WTC11 (cell line): ENCODE data around the gene TMEM266. TPM values are rescaled to one million over a fixed set of nuclear protein-coding genes. Genes with fewer than 3 reads are reported as not detected.

Experiments used
- ATAC-seq: fragments of 200-7000 bp; cut with Tn5 transposase; 2 replicates; pipeline ENCODE4 v1.10.0; 2021; ENCODE audit warnings: mild to moderate bottlenecking, moderate library complexity
- CTCF ChIA-PET: fragments of 300-600 bp; sonication (Branson Sonifier 250); formaldehyde crosslinking; loops from one replicate; lab custom pipeline; 2021; ENCODE audit warnings: antibody characterized with exemption; lab: Charles Lee
- POLR2A ChIA-PET: fragments of 350-600 bp; sonication (Branson Sonifier 250); formaldehyde crosslinking; loops from one replicate; lab custom pipeline; 2021; ENCODE audit warnings: antibody characterized with exemption; lab: Charles Lee
- DNase-seq: peaks from one replicate; pipeline ENCODE4 v3.0.0; 2021; ENCODE audit warnings: low spot score
- H3K27ac Mint-ChIP-seq: 2 replicates; pipeline ENCODE4 v1.8.0; 2021; ENCODE audit warnings: mixed read lengths
- H3K27me3 Mint-ChIP-seq: 2 replicates; pipeline ENCODE4 v1.8.0; 2021; ENCODE audit warnings: low read depth, mild to moderate bottlenecking, moderate library complexity, mixed read lengths
- H3K36me3 Mint-ChIP-seq: 2 replicates; pipeline ENCODE4 v1.8.0; 2021; ENCODE audit warnings: mixed read lengths
- H3K4me1 Mint-ChIP-seq: 2 replicates; pipeline ENCODE4 v1.8.0; 2022; ENCODE audit warnings: mixed read lengths
- H3K4me3 Mint-ChIP-seq: 2 replicates; pipeline ENCODE4 v1.8.0; 2021; ENCODE audit warnings: mild to moderate bottlenecking, moderate library complexity, mixed read lengths
- H3K9me3 Mint-ChIP-seq: 2 replicates; pipeline ENCODE4 v1.8.0; 2021; ENCODE audit warnings: mixed read lengths
- ELF4 ChIP-seq: sonication (generic); formaldehyde crosslinking; IDR thresholded peaks from 2 replicates; pipeline ENCODE4 v1.8.1; 2022; ENCODE audit warnings: low read depth, mild to moderate bottlenecking, moderate library complexity, missing genetic modification reagents
- EMX1 ChIP-seq: fragments of 250-450 bp; sonication (Bioruptor Pico); IDR thresholded peaks from 2 replicates; pipeline ENCODE4 v1.8.0; 2021; ENCODE audit warnings: mild to moderate bottlenecking
- FOXK1 ChIP-seq: sonication (generic); formaldehyde crosslinking; IDR thresholded peaks from 2 replicates; pipeline ENCODE4 v1.8.0; 2022; ENCODE audit warnings: mild to moderate bottlenecking, moderate library complexity, missing genetic modification reagents
- GRHL2 ChIP-seq: fragments of 250-450 bp; sonication (Bioruptor Pico); IDR thresholded peaks from 2 replicates; pipeline ENCODE4 v1.8.0; 2022; ENCODE audit warnings: mild to moderate bottlenecking, moderate library complexity; ENCODE audit not compliant: insufficient replicate concordance, severe bottlenecking
- GTF2I ChIP-seq: fragments of 250-450 bp; sonication (Bioruptor Pico); conservative IDR thresholded peaks from 2 replicates; pipeline ENCODE4 v1.4.0; 2021; ENCODE audit warnings: mild to moderate bottlenecking
- JUN ChIP-seq: sonication (generic); formaldehyde crosslinking; IDR thresholded peaks from 2 replicates; pipeline ENCODE4 v1.8.0; 2023; ENCODE audit warnings: mild to moderate bottlenecking, missing genetic modification reagents
- NFATC4 ChIP-seq: fragments of 250-450 bp; sonication (Bioruptor Pico); IDR thresholded peaks from 2 replicates; pipeline ENCODE4 v1.9.0; 2021; ENCODE audit warnings: mild to moderate bottlenecking
- SMAD3 ChIP-seq: sonication (generic); formaldehyde crosslinking; IDR thresholded peaks from 2 replicates; pipeline ENCODE4 v1.8.0; 2022; ENCODE audit warnings: missing genetic modification reagents, mild to moderate bottlenecking, borderline replicate concordance
- SP1 ChIP-seq: sonication (generic); formaldehyde crosslinking; conservative IDR thresholded peaks from 2 replicates; pipeline ENCODE4 v1.8.1; 2022; ENCODE audit warnings: missing genetic modification reagents
- TCF7 ChIP-seq: sonication (generic); formaldehyde crosslinking; IDR thresholded peaks from 2 replicates; pipeline ENCODE4 v1.8.0; 2022; ENCODE audit warnings: mild to moderate bottlenecking, low read depth, missing genetic modification reagents, moderate library complexity
- TP53 ChIP-seq: sonication (generic); formaldehyde crosslinking; IDR thresholded peaks from 2 replicates; pipeline ENCODE4 v1.8.1; 2023; ENCODE audit warnings: mild to moderate bottlenecking, missing genetic modification reagents
- ZBTB21 ChIP-seq: sonication (generic); formaldehyde crosslinking; IDR thresholded peaks from 2 replicates; pipeline ENCODE4 v1.8.1; 2023; ENCODE audit warnings: mild to moderate bottlenecking, missing genetic modification reagents, borderline replicate concordance
- ZNF263 ChIP-seq: sonication (generic); formaldehyde crosslinking; IDR thresholded peaks from 2 replicates; pipeline ENCODE4 v1.8.1; 2022; ENCODE audit warnings: low read depth, mild to moderate bottlenecking, moderate library complexity, missing genetic modification reagents
- ZNF396 ChIP-seq: fragments of 250-450 bp; sonication (Bioruptor Pico); IDR thresholded peaks from 2 replicates; pipeline ENCODE4 v1.8.0; 2021; ENCODE audit warnings: mild to moderate bottlenecking, moderate library complexity, borderline replicate concordance
- ZNF423 ChIP-seq: fragments of 250-450 bp; sonication (Bioruptor Pico); IDR thresholded peaks from 2 replicates; pipeline ENCODE4 v2.1.2; 2022; ENCODE audit warnings: mild to moderate bottlenecking, moderate library complexity
- total RNA-seq: library from RNA; stranded (reverse); gene quantifications from 3 replicates; pipeline ENCODE4 v1.2.3, GENCODE V29; 2021
- TF ChIP-seq, protein P1 (sequence below): sonication (generic); formaldehyde crosslinking; IDR thresholded peaks from 2 replicates; pipeline ENCODE4 v1.8.0; 2023; ENCODE audit warnings: mild to moderate bottlenecking, missing genetic modification reagents
- TF ChIP-seq, protein P2 (sequence below): sonication (generic); formaldehyde crosslinking; IDR thresholded peaks from 2 replicates; pipeline ENCODE4 v1.8.0; 2022; ENCODE audit warnings: mild to moderate bottlenecking, missing genetic modification reagents
- TF ChIP-seq, protein P3 (sequence below): fragments of 250-450 bp; sonication (Bioruptor Pico); IDR thresholded peaks from 2 replicates; pipeline ENCODE4 v1.8.0; 2021; ENCODE audit warnings: mild to moderate bottlenecking
- TF ChIP-seq, protein P4 (sequence below): sonication (generic); formaldehyde crosslinking; IDR thresholded peaks from 2 replicates; pipeline ENCODE4 v1.8.1; 2022; ENCODE audit warnings: low read depth, missing genetic modification reagents, borderline replicate concordance
- TF ChIP-seq, protein P5 (sequence below): sonication (generic); formaldehyde crosslinking; IDR thresholded peaks from 2 replicates; pipeline ENCODE4 v1.8.1; 2022; ENCODE audit warnings: missing genetic modification reagents, borderline replicate concordance
- TF ChIP-seq, protein P6 (sequence below): sonication (generic); formaldehyde crosslinking; IDR thresholded peaks from 2 replicates; pipeline ENCODE4 v1.8.1; 2023; ENCODE audit warnings: mild to moderate bottlenecking, missing genetic modification reagents, moderate library complexity
- TF ChIP-seq, protein P7 (sequence below): sonication (generic); formaldehyde crosslinking; conservative IDR thresholded peaks from 2 replicates; pipeline ENCODE4 v1.8.1; 2023; ENCODE audit warnings: mild to moderate bottlenecking, low read depth, missing genetic modification reagents, moderate library complexity

Gene TMEM266
- total RNA-seq, 1 experiment from 2014 or later: 8.6 TPM

DNA sequence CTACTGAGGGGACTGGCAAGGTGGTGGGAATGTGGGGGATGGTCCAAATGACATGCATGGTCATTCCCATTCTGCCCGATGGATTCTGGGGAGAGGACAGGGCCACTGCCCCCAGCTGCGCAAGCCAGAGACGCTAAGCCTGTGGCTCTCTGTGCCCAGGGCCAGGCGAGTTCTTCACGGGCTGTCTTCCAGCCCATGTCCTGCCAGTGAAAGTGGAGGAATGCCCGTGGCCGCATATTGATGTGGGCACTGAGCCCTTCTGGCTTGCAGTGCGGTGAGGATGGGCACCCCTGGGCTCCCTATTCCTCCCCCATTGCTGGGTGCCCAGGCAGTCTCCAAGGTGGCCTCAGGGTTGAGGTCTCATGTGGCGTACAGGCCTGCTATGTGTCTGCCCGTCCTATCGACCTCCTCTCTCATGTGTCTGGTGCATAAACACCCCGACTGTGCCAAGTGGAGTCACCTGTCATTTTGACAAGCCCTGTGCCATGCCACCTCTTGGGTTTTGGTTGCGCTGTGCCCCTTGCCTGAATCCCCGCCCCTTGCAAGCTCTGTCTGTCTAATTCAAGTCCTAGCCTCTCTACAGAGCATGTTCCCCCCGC lies 116.8 kb downstream of the TMEM266 start:
- H3K36me3 Mint-ChIP-seq: no peaks in the 10 kb centered on the region
- CTCF ChIA-PET: interaction anchor here (0.8 kb wide), 1 partner anchor 9 kb away, joined by 3 read pairs; no protein-coding TSS in a partner anchor
- DNase-seq (no peak), ATAC-seq (no peak)
- POLR2A ChIA-PET: no interaction called here
- no peak overlapping the region for H3K4me3 Mint-ChIP-seq
- peaks cover 5% of the 10 kb centered on the region; the same call in 1 of the 2 replicates for H3K9me3 Mint-ChIP-seq
- TF ChIP-seq ZBTB21 (CRISPR knock-in tag) (no peak), GRHL2 (CRISPR knock-in tag) (no peak), TCF7 (no peak), FOXK1 (CRISPR knock-in tag) (no peak), EMX1 (no peak), ELF4 (CRISPR knock-in tag) (no peak)
- TF ChIP-seq, protein P1, sequence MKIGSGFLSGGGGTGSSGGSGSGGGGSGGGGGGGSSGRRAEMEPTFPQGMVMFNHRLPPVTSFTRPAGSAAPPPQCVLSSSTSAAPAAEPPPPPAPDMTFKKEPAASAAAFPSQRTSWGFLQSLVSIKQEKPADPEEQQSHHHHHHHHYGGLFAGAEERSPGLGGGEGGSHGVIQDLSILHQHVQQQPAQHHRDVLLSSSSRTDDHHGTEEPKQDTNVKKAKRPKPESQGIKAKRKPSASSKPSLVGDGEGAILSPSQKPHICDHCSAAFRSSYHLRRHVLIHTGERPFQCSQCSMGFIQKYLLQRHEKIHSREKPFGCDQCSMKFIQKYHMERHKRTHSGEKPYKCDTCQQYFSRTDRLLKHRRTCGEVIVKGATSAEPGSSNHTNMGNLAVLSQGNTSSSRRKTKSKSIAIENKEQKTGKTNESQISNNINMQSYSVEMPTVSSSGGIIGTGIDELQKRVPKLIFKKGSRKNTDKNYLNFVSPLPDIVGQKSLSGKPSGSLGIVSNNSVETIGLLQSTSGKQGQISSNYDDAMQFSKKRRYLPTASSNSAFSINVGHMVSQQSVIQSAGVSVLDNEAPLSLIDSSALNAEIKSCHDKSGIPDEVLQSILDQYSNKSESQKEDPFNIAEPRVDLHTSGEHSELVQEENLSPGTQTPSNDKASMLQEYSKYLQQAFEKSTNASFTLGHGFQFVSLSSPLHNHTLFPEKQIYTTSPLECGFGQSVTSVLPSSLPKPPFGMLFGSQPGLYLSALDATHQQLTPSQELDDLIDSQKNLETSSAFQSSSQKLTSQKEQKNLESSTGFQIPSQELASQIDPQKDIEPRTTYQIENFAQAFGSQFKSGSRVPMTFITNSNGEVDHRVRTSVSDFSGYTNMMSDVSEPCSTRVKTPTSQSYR (CRISPR knock-in tag): no peak
- TF ChIP-seq, protein P2, sequence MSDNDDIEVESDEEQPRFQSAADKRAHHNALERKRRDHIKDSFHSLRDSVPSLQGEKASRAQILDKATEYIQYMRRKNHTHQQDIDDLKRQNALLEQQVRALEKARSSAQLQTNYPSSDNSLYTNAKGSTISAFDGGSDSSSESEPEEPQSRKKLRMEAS (CRISPR knock-in tag): no peak
- TF ChIP-seq, protein P3, sequence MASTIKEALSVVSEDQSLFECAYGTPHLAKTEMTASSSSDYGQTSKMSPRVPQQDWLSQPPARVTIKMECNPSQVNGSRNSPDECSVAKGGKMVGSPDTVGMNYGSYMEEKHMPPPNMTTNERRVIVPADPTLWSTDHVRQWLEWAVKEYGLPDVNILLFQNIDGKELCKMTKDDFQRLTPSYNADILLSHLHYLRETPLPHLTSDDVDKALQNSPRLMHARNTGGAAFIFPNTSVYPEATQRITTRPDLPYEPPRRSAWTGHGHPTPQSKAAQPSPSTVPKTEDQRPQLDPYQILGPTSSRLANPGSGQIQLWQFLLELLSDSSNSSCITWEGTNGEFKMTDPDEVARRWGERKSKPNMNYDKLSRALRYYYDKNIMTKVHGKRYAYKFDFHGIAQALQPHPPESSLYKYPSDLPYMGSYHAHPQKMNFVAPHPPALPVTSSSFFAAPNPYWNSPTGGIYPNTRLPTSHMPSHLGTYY (CRISPR knock-in tag): no peak
- TF ChIP-seq, protein P4, sequence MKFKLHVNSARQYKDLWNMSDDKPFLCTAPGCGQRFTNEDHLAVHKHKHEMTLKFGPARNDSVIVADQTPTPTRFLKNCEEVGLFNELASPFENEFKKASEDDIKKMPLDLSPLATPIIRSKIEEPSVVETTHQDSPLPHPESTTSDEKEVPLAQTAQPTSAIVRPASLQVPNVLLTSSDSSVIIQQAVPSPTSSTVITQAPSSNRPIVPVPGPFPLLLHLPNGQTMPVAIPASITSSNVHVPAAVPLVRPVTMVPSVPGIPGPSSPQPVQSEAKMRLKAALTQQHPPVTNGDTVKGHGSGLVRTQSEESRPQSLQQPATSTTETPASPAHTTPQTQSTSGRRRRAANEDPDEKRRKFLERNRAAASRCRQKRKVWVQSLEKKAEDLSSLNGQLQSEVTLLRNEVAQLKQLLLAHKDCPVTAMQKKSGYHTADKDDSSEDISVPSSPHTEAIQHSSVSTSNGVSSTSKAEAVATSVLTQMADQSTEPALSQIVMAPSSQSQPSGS: no peak
- TF ChIP-seq, protein P5, sequence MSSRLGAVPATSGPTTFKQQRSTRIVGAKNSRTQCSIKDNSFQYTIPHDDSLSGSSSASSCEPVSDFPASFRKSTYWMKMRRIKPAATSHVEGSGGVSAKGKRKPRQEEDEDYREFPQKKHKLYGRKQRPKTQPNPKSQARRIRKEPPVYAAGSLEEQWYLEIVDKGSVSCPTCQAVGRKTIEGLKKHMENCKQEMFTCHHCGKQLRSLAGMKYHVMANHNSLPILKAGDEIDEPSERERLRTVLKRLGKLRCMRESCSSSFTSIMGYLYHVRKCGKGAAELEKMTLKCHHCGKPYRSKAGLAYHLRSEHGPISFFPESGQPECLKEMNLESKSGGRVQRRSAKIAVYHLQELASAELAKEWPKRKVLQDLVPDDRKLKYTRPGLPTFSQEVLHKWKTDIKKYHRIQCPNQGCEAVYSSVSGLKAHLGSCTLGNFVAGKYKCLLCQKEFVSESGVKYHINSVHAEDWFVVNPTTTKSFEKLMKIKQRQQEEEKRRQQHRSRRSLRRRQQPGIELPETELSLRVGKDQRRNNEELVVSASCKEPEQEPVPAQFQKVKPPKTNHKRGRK (CRISPR knock-in tag): no peak
- no peaks in the 10 kb centered on the region for H3K27me3 Mint-ChIP-seq
- peaks cover 4% of the 10 kb centered on the region; the same call in 1 of the 2 replicates for H3K4me1 Mint-ChIP-seq
- H3K27ac Mint-ChIP-seq: no peak overlapping the region

DNA sequence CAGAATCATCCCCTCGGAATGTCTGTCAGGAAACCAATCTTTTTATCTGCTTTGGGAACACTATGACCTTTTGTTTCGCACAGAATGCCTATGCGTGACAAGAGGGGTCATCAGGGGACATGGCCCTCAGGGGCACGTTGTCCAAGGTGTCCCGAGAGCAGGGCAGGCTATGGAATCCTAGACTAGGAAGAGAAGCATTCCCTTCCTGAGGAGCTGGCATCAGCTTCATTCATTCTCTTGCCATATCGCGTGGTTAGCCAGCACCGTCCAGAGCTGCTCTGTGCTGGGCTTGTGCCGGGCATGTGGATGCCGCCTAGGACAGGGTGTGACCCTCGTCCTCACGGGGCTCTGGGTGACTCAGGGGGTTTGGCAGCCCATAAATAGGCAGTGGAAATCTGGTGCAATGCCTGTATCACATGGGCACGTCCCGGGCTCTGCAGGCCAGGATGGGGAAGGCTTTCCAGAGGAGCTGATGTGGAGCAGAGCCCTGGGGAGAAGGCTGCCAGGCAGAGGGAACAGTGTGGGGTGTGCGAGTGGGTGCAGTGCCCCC lies 117.8 kb downstream of the TMEM266 start:
- CTCF ChIA-PET: no interaction called here
- no peak for DNase-seq
- TF ChIP-seq JUN (CRISPR knock-in tag): no peak
- TF ChIP-seq ZNF423 (CRISPR knock-in tag): no peak
- no peak for TF ChIP-seq SP1 (CRISPR knock-in tag)
- TF ChIP-seq FOXK1 (CRISPR knock-in tag): no peak
- TF ChIP-seq GTF2I: no peak
- TF ChIP-seq, protein P6, sequence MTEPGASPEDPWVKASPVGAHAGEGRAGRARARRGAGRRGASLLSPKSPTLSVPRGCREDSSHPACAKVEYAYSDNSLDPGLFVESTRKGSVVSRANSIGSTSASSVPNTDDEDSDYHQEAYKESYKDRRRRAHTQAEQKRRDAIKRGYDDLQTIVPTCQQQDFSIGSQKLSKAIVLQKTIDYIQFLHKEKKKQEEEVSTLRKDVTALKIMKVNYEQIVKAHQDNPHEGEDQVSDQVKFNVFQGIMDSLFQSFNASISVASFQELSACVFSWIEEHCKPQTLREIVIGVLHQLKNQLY: no peak
- no peak for TF ChIP-seq ZNF396
- no peak for TF ChIP-seq ZNF263 (CRISPR knock-in tag)
- TF ChIP-seq, protein P7, sequence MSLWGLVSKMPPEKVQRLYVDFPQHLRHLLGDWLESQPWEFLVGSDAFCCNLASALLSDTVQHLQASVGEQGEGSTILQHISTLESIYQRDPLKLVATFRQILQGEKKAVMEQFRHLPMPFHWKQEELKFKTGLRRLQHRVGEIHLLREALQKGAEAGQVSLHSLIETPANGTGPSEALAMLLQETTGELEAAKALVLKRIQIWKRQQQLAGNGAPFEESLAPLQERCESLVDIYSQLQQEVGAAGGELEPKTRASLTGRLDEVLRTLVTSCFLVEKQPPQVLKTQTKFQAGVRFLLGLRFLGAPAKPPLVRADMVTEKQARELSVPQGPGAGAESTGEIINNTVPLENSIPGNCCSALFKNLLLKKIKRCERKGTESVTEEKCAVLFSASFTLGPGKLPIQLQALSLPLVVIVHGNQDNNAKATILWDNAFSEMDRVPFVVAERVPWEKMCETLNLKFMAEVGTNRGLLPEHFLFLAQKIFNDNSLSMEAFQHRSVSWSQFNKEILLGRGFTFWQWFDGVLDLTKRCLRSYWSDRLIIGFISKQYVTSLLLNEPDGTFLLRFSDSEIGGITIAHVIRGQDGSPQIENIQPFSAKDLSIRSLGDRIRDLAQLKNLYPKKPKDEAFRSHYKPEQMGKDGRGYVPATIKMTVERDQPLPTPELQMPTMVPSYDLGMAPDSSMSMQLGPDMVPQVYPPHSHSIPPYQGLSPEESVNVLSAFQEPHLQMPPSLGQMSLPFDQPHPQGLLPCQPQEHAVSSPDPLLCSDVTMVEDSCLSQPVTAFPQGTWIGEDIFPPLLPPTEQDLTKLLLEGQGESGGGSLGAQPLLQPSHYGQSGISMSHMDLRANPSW (CRISPR knock-in tag): no peak
- TF ChIP-seq TP53 (CRISPR knock-in tag): no peak
- no peak for TF ChIP-seq NFATC4 (CRISPR knock-in tag)
- TF ChIP-seq SMAD3 (CRISPR knock-in tag): no peak
- TF ChIP-seq, all 79 proteins: peak for 0
- ATAC-seq: no peak
- POLR2A ChIA-PET: no interaction called here
- Mint-ChIP-seq H3K36me3 (no peaks in the 10 kb centered on the region), H3K4me1 (peaks cover 4% of the 10 kb centered on the region; the same call in 1 of the 2 replicates), H3K4me3 (no peak overlapping the region), H3K27me3 (no peaks in the 10 kb centered on the region), H3K9me3 (peaks cover 5% of the 10 kb centered on the region; the same call in 1 of the 2 replicates), H3K27ac (no peak overlapping the region)
